Hepatocyte (in vitro differentiated cells): Measurements from ENCODE around the gene DHTKD1. TPM values are rescaled to one million over a fixed set of nuclear protein-coding genes. Genes with fewer than 3 reads are reported as not detected.

Experiments used
- DNase-seq: peaks from one replicate; pipeline ENCODE4 v3.0.0-alpha.2; 2016; ENCODE audit warnings: low spot score
- H2AFZ ChIP-seq: fragments of 200-600 bp; sonication (generic); 2 replicates; pipeline ENCODE4 v1.6.0; 2016; ENCODE audit warnings: antibody characterized with exemption, mild to moderate bottlenecking
- H3K27ac ChIP-seq: fragments of 200-600 bp; sonication (generic); 2 replicates; pipeline ENCODE4 v1.5.1; 2016; ENCODE audit warnings: mild to moderate bottlenecking
- H3K27me3 ChIP-seq: fragments of 200-600 bp; sonication (generic); 2 replicates; pipeline ENCODE4 v1.6.1; 2016
- H3K36me3 ChIP-seq: fragments of 200-600 bp; sonication (generic); replicated peaks from 2 replicates; pipeline ENCODE4 v1.5.1; 2016; ENCODE audit warnings: low read depth; ENCODE audit not compliant: insufficient read depth
- H3K4me1 ChIP-seq: fragments of 200-600 bp; sonication (generic); 2 replicates; pipeline ENCODE4 v1.5.1; 2016; ENCODE audit warnings: mild to moderate bottlenecking, moderate library complexity; ENCODE audit not compliant: insufficient read depth
- H3K4me2 ChIP-seq: fragments of 200-600 bp; sonication (generic); 2 replicates; pipeline ENCODE4 v1.6.0; 2016
- H3K4me3 ChIP-seq: fragments of 200-600 bp; sonication (generic); 2 replicates; pipeline ENCODE4 v1.5.1; 2016; ENCODE audit warnings: mild to moderate bottlenecking
- H3K79me2 ChIP-seq: fragments of 200-600 bp; sonication (generic); 2 replicates; pipeline ENCODE4 v1.6.0; 2017; ENCODE audit warnings: mild to moderate bottlenecking
- H3K9me2 ChIP-seq: fragments of 200-600 bp; sonication (generic); replicated peaks from 2 replicates; pipeline ENCODE4 v1.6.0; 2017; ENCODE audit warnings: mild to moderate bottlenecking; ENCODE audit not compliant: insufficient read depth
- H3K9me3 ChIP-seq: fragments of 200-600 bp; sonication (generic); 2 replicates; pipeline ENCODE4 v1.5.1; 2016; ENCODE audit warnings: low read depth, mild to moderate bottlenecking
- H4K20me1 ChIP-seq: fragments of 200-600 bp; sonication (generic); 2 replicates; pipeline ENCODE4 v1.6.0; 2016; ENCODE audit warnings: mild to moderate bottlenecking; ENCODE audit not compliant: insufficient read depth, poor library complexity, severe bottlenecking
- EZH2 ChIP-seq: fragments of 200-600 bp; sonication (generic); IDR thresholded peaks from 2 replicates; pipeline ENCODE4 v1.6.1; 2016; ENCODE audit warnings: antibody characterized with exemption, mild to moderate bottlenecking, borderline replicate concordance
- EZH2phosphoT487 ChIP-seq: fragments of 200-600 bp; sonication (generic); IDR thresholded peaks from one replicate; pipeline ENCODE4 v1.6.1; 2018; ENCODE audit warnings: antibody characterized with exemption, mild to moderate bottlenecking, low read depth, moderate library complexity; ENCODE audit not compliant: unreplicated experiment, severe bottlenecking
- WGBS: methylation state at CpG from one replicate; pipeline ENCODE4 v1.1.6; 2016; ENCODE audit warnings: low lambda C conversion rate; ENCODE audit errors: missing lambda C conversion rate; 5-methylcytosine and 5-hydroxymethylcytosine counted together
- polyA plus RNA-seq: library from polyadenylated mRNA; unstranded; fragments of >200 nt; fragmentation: Nextera tagmentation; extraction: Ambion mirVana; gene quantifications from 2 replicates; pipeline ENCODE4 v1.2.1, GENCODE V29; 2016
- total RNA-seq: library from RNA; depleted of rRNA; stranded (reverse); fragments of >200 nt; gene quantifications from 2 replicates; pipeline ENCODE4 v1.2.3, GENCODE V29; 2014
- TF ChIP-seq, protein P1 (sequence below): fragments of 200-600 bp; sonication (generic); IDR thresholded peaks from 2 replicates; pipeline ENCODE4 v1.5.1; 2016; ENCODE audit warnings: antibody characterized with exemption, mild to moderate bottlenecking; ENCODE audit not compliant: poor library complexity

DHTKD1 gene
- total and polyA plus RNA-seq, 2 experiments from 2014 or later: 22.8 to 23.8 TPM

DNA sequence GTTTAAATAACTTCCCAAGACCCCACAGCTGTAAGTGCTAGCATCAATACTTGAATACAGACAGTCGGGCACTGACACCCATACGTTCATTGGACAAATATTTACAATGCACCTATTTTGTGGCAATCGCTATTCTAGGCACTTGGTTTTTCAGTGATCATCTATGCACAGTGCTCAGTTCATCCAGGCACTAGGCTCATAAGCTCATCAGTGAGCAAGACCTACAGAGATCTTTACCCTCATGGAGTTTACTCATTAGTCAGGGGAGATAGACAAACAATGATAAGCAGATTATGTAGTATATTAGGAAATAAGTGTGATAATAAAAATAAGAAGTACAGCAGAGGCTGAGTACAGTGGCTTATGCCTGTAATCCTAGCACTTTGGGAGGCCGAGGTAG, 7.6 kb upstream of the DHTKD1 start:
- Histone ChIP-seq H3K4me1 (no peaks in the 10 kb centered on the region), H3K27ac (no peak overlapping the region), H3K79me2 (no peaks in the 10 kb centered on the region), H3K4me3 (no peak overlapping the region), H3K9me3 (no peaks in the 10 kb centered on the region), H3K9me2 (no peaks in the 10 kb centered on the region), H4K20me1 (no peaks in the 10 kb centered on the region), H3K27me3 (no peaks in the 10 kb centered on the region), H3K36me3 (no peaks in the 10 kb centered on the region), H2AFZ (no peak overlapping the region), H3K4me2 (no peak overlapping the region)
- 63% methylated on average over 4 of the region's 4 CpGs for WGBS
- no peak for TF ChIP-seq EZH2phosphoT487
- no peak for TF ChIP-seq EZH2
- TF ChIP-seq, protein P1, sequence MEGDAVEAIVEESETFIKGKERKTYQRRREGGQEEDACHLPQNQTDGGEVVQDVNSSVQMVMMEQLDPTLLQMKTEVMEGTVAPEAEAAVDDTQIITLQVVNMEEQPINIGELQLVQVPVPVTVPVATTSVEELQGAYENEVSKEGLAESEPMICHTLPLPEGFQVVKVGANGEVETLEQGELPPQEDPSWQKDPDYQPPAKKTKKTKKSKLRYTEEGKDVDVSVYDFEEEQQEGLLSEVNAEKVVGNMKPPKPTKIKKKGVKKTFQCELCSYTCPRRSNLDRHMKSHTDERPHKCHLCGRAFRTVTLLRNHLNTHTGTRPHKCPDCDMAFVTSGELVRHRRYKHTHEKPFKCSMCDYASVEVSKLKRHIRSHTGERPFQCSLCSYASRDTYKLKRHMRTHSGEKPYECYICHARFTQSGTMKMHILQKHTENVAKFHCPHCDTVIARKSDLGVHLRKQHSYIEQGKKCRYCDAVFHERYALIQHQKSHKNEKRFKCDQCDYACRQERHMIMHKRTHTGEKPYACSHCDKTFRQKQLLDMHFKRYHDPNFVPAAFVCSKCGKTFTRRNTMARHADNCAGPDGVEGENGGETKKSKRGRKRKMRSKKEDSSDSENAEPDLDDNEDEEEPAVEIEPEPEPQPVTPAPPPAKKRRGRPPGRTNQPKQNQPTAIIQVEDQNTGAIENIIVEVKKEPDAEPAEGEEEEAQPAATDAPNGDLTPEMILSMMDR: no peak
- DNase-seq: no peak

DNA sequence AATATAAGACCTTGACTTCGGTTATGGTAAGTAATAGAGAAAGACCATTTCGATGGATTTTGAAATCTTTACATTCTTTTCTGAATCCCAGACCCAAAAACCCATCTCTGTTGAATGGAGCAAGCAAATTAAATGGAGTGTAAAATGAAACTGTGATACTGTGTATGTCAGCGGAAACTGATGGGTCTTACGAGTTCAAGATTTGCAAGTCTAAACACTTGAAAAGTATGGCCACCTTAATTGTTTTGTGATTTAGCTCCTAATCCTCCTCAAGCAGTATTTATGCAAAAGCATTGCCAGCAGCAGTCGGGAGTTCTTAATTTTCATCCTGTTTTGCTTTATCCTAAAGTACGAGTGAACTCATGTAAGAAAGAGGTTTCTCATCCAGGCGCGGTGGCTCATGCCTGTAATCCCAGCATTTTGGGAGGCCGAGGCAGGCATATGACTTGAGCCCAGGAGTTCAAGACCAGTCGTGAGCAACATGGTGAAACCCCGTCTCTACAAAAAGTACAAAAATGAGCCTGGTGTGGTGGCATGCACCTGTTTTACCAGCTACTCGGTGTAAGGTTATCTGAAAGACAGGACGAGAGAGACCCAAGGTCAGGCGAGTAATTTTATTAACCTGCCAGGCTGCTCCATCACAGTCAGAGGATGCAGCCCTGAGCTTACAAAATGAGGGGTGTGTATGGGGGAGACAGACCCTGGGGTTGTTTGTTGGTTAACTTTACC, 5.8 kb upstream of the DHTKD1 start:
- 66% methylated on average over 14 of the region's 14 CpGs for WGBS
- Histone ChIP-seq H2AFZ (no peak overlapping the region), H3K9me3 (no peaks in the 10 kb centered on the region)

DNA sequence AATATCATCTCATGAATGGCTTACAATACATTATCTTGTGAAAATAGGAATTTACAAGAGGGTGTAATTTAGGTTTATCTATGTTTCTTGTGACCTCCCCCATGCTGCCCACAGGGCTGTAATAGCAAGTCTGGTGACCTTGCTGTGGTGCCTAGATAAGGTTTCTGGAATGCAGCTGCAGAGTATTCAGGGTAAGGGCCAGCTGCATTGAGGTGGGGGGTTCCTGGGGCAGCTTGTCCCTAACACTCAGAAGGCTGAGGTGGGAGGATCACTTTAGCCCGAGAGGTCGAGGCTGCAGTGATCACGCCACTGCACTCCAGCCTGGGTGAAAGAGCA, 5.3 kb upstream of the DHTKD1 start:
- no peaks in the 10 kb centered on the region for H3K9me2 ChIP-seq
- no peak for DNase-seq
- TF ChIP-seq EZH2: no peak
- TF ChIP-seq, protein P1: no peak
- no peak for TF ChIP-seq EZH2phosphoT487
- no peaks in the 10 kb centered on the region for H3K27me3 ChIP-seq
- H3K9me3 ChIP-seq: no peaks in the 10 kb centered on the region
- 81% methylated on average over 3 of the region's 3 CpGs for WGBS
- H3K4me3 ChIP-seq: no peak overlapping the region
- no peak overlapping the region for H3K4me2 ChIP-seq
- H2AFZ ChIP-seq: no peak overlapping the region
- H3K4me1 ChIP-seq: no peaks in the 10 kb centered on the region
- H4K20me1 ChIP-seq: no peaks in the 10 kb centered on the region
- no peak overlapping the region for H3K27ac ChIP-seq
- H3K36me3 ChIP-seq: no peaks in the 10 kb centered on the region
- H3K79me2 ChIP-seq: no peaks in the 10 kb centered on the region

More for the DNA sequence above, 5.8 kb upstream of the DHTKD1 start:
- Histone ChIP-seq H3K4me1 (no peaks in the 10 kb centered on the region), H3K27me3 (no peaks in the 10 kb centered on the region), H3K27ac (no peak overlapping the region), H3K79me2 (no peaks in the 10 kb centered on the region), H3K9me2 (no peaks in the 10 kb centered on the region), H3K4me3 (no peak overlapping the region), H3K4me2 (no peak overlapping the region), H3K36me3 (no peaks in the 10 kb centered on the region), H4K20me1 (no peaks in the 10 kb centered on the region)
- no peak for DNase-seq
- no peak for TF ChIP-seq EZH2
- TF ChIP-seq, protein P1: no peak
- TF ChIP-seq EZH2phosphoT487: no peak
